ENCODE results near the gene ANXA7. TPM values are rescaled to one million over a fixed set of nuclear protein-coding genes. Genes with fewer than 3 reads are reported as not detected.

ANXA7 gene
- total and polyA plus RNA-seq, 2 donors (not counting 3 experiments of a cell fraction or from before 2014, with no cell fraction given): 56.5 to 81.6 TPM

DNA sequence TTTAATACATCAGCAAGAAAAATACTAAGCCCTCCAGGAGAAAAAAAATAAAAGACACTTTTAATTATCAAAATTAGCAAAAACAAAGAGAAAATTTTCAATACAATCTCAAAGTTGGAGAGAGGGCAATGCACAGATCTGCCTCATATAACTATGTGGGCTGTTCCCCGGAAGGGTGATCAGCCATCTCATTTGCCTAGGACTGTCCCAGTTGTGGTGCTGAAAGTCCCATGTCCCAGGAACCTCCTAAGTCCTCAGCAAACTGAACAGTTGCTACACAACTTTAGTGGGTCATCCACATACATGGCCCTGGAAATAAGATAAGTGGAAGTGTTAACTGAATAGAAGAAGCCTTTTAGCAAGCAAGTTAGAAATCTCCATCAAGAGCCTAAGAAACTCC lies 69.6 kb downstream of the ANXA7 start:
- dilution Hi-C loops (cut with MboI; ENCODE audit: extremely low pct_ligation_motif_present, low sequenced_read_pairs): no loop called here
- Histone ChIP-seq H2AFZ (ENCODE audit: low read depth, low read length) (no peak overlapping the region), H3K9me3 (replicated peaks; ENCODE audit: control insufficient read depth, insufficient read depth, low read length) (no peaks in the 10 kb centered on the region), H3K9ac (replicated peaks; ENCODE audit: extremely low read depth, insufficient read depth, low read length) (no peak overlapping the region), H3K4me1 (ENCODE audit: control insufficient read depth, extremely low read depth, insufficient read depth, low read length) (no peaks in the 10 kb centered on the region), H3K4me2 (ENCODE audit: insufficient read depth, low read length) (no peak overlapping the region), H3K36me3 (ENCODE audit: control insufficient read depth in 2 of 2, extremely low read depth in 1 of 2, insufficient read depth in 2 of 2, low read length in 2 of 2) (no peaks in the 10 kb centered on the region), H4K20me1 (replicated peaks; ENCODE audit: control insufficient read depth, extremely low read depth, insufficient read depth, low read length) (no peaks in the 10 kb centered on the region), H3K79me2 (ENCODE audit: control insufficient read depth, insufficient read depth, low read length) (no peaks in the 10 kb centered on the region), H3K27ac (ENCODE audit: insufficient read depth, low read depth, low read length) (no peak overlapping the region), H3K9me1 (replicated peaks; ENCODE audit: control insufficient read depth, extremely low read depth, insufficient read depth, low read length) (no peaks in the 10 kb centered on the region), H3K4me3 (replicated peaks in 1 of 3; ENCODE audit: insufficient read depth in 1 of 3, low read depth in 1 of 3, low read length in 3 of 3) (no peak overlapping the region), H3K27me3 (ENCODE audit: control insufficient read depth in 2 of 2, insufficient read depth in 2 of 2, low read length in 2 of 2) (peaks cover 4 to 5% of the 10 kb centered on the region in 2 experiments)
- no TSS peak for BruUV-seq (replicated peaks)
- intact Hi-C loops (cut with micrococcal nuclease): no loop called here
- DNase-seq (ENCODE audit: low read depth, low spot score): no peak
- TF ChIP-seq POLR2AphosphoS5 (IDR thresholded peaks at IDR 0.05; ENCODE audit: insufficient read depth, low read depth, low read length): no peak
- no peak for TF ChIP-seq FOS (IDR thresholded peaks at IDR 0.05; ENCODE audit: borderline replicate concordance, insufficient read depth, low read length)
- no peak for TF ChIP-seq POLR2A (IDR thresholded peaks at IDR 0.05; ENCODE audit: low read depth, low read length)
- TF ChIP-seq EZH2 (IDR thresholded peaks at IDR 0.05; ENCODE audit: borderline replicate concordance, low read depth, low read length, severe bottlenecking): no peak
- TF ChIP-seq, protein P1, sequence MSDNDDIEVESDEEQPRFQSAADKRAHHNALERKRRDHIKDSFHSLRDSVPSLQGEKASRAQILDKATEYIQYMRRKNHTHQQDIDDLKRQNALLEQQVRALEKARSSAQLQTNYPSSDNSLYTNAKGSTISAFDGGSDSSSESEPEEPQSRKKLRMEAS (IDR thresholded peaks at IDR 0.05; ENCODE audit: insufficient read depth, insufficient read length): no peak
- no peak for TF ChIP-seq MYC (IDR thresholded peaks at IDR 0.05; ENCODE audit: low read depth, low read length)
- TF ChIP-seq JUN (IDR thresholded peaks at IDR 0.05; ENCODE audit: borderline replicate concordance, insufficient read depth, insufficient read length, low read depth): no peak
- TF ChIP-seq GATA2 (IDR thresholded peaks at IDR 0.05; ENCODE audit: insufficient read depth, insufficient read length, low read depth, low read length): no peak
- TF ChIP-seq, protein P2, sequence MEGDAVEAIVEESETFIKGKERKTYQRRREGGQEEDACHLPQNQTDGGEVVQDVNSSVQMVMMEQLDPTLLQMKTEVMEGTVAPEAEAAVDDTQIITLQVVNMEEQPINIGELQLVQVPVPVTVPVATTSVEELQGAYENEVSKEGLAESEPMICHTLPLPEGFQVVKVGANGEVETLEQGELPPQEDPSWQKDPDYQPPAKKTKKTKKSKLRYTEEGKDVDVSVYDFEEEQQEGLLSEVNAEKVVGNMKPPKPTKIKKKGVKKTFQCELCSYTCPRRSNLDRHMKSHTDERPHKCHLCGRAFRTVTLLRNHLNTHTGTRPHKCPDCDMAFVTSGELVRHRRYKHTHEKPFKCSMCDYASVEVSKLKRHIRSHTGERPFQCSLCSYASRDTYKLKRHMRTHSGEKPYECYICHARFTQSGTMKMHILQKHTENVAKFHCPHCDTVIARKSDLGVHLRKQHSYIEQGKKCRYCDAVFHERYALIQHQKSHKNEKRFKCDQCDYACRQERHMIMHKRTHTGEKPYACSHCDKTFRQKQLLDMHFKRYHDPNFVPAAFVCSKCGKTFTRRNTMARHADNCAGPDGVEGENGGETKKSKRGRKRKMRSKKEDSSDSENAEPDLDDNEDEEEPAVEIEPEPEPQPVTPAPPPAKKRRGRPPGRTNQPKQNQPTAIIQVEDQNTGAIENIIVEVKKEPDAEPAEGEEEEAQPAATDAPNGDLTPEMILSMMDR (IDR thresholded peaks at IDR 0.05; ENCODE audit: extremely low read depth in 1 of 2, insufficient read depth in 1 of 2, low read depth in 1 of 2, low read length in 2 of 2): no peak
- ChIA-PET POLR2A (no interaction called here), CTCF (interaction anchor here (0.7 kb wide), 1 partner anchor 32 kb away, joined by 3 read pairs; no protein-coding TSS in a partner anchor)
- no peak for FAIRE-seq

Measured in endothelial cell of umbilical vein (primary cell).